AG04450 (cell line): ENCODE measurements around the gene GPM6B. TPM values are rescaled to one million over a fixed set of nuclear protein-coding genes. Genes with fewer than 3 reads are reported as not detected.

ENCODE experiments used
- CTCF ChIA-PET: fragments of 300-600, 350-600 bp; formaldehyde crosslinking; extraction: SDS; loops from one replicate; lab custom pipeline; 2022; ENCODE audit warnings: antibody characterized with exemption, inconsistent platforms; lab: Charles Lee
- POLR2A ChIA-PET: fragments of 350-600 bp; formaldehyde crosslinking; extraction: SDS; loops from one replicate; lab custom pipeline; 2021; ENCODE audit warnings: antibody characterized with exemption, inconsistent platforms; lab: Yijun Ruan, JAX
- DNase-seq: peaks from one replicate; pipeline ENCODE4 v3.0.0-alpha.2; 2011; ENCODE audit warnings: low read depth, low spot score
- H3K27ac ChIP-seq: one replicate; pipeline ENCODE4 v1.5.1; 2012; ENCODE audit warnings: low read depth, low read length, control low read depth
- H3K27me3 ChIP-seq: one replicate; pipeline ENCODE4 v1.6.0; 2012; ENCODE audit warnings: low read length; ENCODE audit not compliant: control insufficient read depth, insufficient read depth
- H3K4me3 ChIP-seq: 2 replicates; pipeline ENCODE4 v1.5.1; 2011; ENCODE audit warnings: mild to moderate bottlenecking, low read depth, low read length, control low read depth
- H3K9me3 ChIP-seq: 2 replicates; pipeline ENCODE4 v1.5.1; 2012; ENCODE audit warnings: low read length; ENCODE audit not compliant: control insufficient read depth, insufficient read depth
- polyA plus RNA-seq: library from polyadenylated mRNA; depleted of rRNA; stranded (reverse); fragments of >200 nt; gene quantifications from 2 replicates; pipeline ENCODE4 v1.2.3, GENCODE V29; 2011
- TF ChIP-seq, protein P1 (sequence below): IDR thresholded peaks from 2 replicates; pipeline ENCODE4 v1.5.1; 2011; ENCODE audit warnings: low read depth, low read length, control low read depth, inconsistent platforms

GPM6B gene
- polyA plus RNA-seq, 1 experiment: 0.67 TPM

DNA sequence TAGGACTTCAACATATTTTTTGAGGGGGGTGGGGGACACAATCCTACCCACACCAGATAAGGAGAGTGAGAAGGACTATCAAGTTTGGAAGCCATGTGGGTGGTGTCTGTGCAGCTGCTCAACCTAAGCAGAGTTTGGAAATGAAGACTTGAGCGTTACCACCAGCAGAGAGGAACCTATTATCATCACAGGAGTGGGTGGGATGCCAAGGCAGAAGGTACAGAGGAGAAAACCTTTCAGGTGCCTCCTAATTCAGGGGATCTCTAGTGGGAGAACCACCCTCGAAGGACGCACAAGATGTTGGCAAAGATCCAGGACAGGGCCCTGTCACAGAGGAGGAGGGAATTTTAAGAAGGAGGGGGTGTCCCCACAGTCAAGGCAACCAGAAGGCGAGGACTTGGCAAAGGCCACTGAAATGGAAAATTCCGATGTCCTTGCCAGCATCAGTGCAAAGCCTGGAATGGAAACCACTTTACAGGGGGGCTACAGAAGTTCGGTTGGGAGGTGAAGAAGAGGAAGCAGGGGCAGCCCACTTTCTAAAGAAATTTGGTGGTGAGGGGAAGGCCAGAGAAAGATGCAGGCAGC is 8.4 kb upstream of the GPM6B start:
- ChIA-PET POLR2A (no interaction called here), CTCF (no interaction called here)
- Histone ChIP-seq H3K27me3 (no peaks in the 10 kb centered on the region), H3K9me3 (no peaks in the 10 kb centered on the region), H3K27ac (no peak overlapping the region), H3K4me3 (no peak overlapping the region)
- TF ChIP-seq, protein P1, sequence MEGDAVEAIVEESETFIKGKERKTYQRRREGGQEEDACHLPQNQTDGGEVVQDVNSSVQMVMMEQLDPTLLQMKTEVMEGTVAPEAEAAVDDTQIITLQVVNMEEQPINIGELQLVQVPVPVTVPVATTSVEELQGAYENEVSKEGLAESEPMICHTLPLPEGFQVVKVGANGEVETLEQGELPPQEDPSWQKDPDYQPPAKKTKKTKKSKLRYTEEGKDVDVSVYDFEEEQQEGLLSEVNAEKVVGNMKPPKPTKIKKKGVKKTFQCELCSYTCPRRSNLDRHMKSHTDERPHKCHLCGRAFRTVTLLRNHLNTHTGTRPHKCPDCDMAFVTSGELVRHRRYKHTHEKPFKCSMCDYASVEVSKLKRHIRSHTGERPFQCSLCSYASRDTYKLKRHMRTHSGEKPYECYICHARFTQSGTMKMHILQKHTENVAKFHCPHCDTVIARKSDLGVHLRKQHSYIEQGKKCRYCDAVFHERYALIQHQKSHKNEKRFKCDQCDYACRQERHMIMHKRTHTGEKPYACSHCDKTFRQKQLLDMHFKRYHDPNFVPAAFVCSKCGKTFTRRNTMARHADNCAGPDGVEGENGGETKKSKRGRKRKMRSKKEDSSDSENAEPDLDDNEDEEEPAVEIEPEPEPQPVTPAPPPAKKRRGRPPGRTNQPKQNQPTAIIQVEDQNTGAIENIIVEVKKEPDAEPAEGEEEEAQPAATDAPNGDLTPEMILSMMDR: no peak
- DNase-seq: no peak

GRCh38 chrX:13824746-13825145 is 7.9 kb upstream of the GPM6B start:
- Histone ChIP-seq H3K27me3 (no peaks in the 10 kb centered on the region), H3K27ac (no peak overlapping the region), H3K4me3 (no peak overlapping the region), H3K9me3 (no peaks in the 10 kb centered on the region)
- TF ChIP-seq, protein P1: no peak
- no peak for DNase-seq
- ChIA-PET CTCF (no interaction called here), POLR2A (no interaction called here)

DNA sequence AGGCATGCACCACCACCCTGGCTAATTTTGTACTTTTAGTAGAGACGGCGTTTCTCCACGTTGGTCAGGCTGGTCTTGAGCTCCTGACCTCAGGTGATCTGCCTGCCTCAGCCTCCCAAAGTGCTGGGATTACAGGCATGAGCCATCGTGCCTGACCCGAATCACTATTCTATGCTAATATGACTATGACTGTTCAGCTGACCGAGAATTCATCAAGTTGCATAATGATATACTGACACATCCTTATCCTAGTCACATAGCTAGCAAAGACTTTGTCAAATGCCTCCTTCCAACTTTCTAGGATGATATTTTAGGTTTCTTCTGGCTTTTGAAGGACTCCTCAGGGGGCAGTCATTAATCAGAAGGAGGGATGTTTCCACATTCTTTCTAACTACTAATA is 4.8 kb upstream of the GPM6B start:
- ChIA-PET POLR2A (no interaction called here), CTCF (no interaction called here)
- Histone ChIP-seq H3K27me3 (no peaks in the 10 kb centered on the region), H3K27ac (no peak overlapping the region), H3K4me3 (no peak overlapping the region), H3K9me3 (no peaks in the 10 kb centered on the region)
- TF ChIP-seq, protein P1: no peak
- no peak for DNase-seq

DNA sequence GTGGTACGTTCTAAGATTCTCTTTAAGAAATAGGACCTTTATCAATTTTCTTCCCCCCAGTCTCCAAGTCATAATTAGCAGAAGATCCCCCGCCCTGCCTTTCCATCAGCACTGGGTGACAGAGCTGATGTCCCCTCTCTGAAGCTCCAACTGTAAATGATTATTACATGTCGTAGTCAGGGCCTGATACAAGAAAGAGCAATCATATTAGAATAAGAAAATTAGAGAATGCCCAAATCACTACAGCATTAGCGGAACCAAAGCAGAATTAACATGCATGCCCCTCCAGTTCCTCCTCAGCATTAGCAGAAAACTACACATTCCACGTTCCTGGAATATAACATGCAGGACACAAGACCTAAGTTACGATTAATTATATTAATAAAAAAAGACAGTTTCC is 717 bp downstream of the GPM6B start:
- DNase-seq: no peak
- no peak overlapping the region for H3K4me3 ChIP-seq
- TF ChIP-seq, protein P1: no peak
- H3K27me3 ChIP-seq: no peaks in the 10 kb centered on the region
- no peak overlapping the region for H3K27ac ChIP-seq
- ChIA-PET CTCF (no interaction called here), POLR2A (no interaction called here)
- H3K9me3 ChIP-seq: no peaks in the 10 kb centered on the region

DNA sequence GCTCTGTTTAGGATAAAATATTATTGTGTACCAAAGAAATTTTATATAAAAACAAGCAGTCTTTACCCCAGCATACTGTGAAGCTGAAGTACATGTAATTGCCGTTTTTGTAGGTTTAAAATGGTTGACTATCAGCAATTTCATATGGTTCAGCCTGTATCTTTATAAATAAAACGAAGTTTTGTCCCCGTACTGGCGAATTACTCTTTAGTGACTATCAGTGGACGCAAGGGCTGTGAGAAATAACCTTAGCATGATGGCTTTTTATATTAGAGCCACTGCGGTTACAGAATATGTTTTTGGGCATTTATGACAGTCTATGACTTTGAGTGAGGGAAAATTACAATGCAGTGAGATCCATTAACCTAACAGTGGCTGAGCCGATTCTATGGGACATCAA is 1.2 kb downstream of the GPM6B start:
- Histone ChIP-seq H3K9me3 (no peaks in the 10 kb centered on the region), H3K4me3 (no peak overlapping the region), H3K27me3 (no peaks in the 10 kb centered on the region), H3K27ac (no peak overlapping the region)
- DNase-seq: no peak
- CTCF ChIA-PET: no interaction called here
- TF ChIP-seq, protein P1: no peak
- POLR2A ChIA-PET: no interaction called here
